CD4-positive, alpha-beta T cell treated with Interleukin-4 for 1 hour (primary cell): Measurements from ENCODE around the gene DUOX1.
A peak's percentile ranks its signal among the peaks of the same experiment; 100 is the strongest.
"Not testable (repeated sequence)": the region's sequence is repeated elsewhere in the genome, so short reads cannot be mapped to it uniquely, and the experiment has no call there.

Source experiments
- DNase-seq, 2 donors: peaks; one replicate each; pipeline ENCODE4 v3.0.0-alpha.2; 2020 to 2022

The DUOX1 gene

GRCh38 chr15:45121706-45122417 is 7.9 kb upstream of the DUOX1 start:
- no peak for DNase-seq

DNA sequence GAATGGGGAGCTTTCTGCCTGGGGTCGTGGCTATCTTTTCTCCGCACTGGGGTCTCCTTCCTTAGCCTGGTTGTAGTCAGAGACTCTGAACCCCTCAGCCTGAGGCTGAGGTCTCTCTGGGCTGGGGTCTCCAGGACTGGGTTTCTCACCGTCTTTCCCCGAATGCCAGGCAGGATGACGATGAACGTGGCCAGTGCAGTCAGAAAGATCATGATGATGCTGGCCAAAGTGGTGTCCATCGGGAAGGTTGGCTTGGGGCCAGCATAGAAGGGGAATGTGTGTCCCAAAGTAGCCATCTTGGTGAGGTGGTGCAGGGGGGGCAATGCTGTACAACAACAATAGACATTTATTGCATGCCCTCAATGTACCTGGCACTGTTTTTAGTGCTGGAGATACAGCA is 7.1 kb upstream of the DUOX1 start:
- DNase-seq, result no peak

DNA sequence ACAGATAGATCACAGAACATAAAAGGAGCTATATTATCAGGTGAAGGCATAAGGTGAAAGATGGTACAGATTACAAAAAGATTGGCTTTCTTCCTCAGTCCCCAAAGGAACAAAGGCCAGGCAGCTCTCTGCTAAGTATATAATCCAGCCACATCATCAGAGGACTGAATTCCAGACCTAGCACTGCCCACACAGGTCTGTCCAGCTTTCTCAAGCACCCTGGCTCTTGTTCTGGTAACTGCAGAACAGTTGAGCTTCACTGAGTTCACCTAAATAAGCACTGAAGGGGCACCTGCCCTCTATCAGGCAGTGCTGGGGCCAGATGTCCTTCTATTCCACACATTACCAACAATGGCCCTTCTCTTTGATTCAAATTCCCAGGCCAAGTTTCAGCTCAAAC is 6.4 kb upstream of the DUOX1 start:
- DNase-seq, result no peak

GRCh38 chr15:45126535-45127158 is 3.1 kb upstream of the DUOX1 start:
- peak; percentile 39 to 65 for DNase-seq

DNA sequence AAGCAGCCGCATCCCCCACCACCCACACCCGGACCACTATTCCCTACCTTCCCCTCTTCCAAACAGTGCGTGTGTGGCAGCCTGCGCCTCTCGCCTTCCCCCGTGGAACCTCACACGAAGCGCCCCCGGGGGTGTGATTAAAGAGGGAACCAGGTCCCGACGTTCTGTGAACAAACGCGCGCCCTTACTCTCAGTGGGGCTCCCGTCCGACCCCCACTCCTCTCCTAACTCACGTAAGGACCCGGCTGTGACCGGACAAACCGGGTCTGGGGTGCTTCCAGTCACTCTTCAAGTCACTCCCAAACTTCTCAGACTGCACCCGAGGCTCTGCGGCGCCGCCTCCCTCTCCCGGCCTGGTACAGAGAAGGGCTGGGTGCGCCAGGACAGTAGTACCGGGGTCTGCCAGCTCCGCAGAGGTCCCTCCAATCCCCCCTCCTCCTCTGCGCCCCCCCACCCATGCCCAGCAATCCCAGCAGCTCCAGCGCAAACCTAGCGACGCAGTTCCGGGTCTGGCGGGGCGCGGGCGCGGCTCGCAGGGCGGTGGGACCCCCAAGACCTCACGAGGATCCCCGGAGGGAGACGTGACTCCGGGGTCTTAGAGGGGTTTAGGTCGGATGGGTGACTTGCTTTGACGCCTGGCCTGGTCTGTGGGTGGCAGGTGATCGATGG is 689 bp upstream of the DUOX1 start:
- DNase-seq, result no peak

- no peak for DNase-seq
These were observed 652 bp downstream of the DUOX1 start for GRCh38 chr15:45130291-45131000.

DNA sequence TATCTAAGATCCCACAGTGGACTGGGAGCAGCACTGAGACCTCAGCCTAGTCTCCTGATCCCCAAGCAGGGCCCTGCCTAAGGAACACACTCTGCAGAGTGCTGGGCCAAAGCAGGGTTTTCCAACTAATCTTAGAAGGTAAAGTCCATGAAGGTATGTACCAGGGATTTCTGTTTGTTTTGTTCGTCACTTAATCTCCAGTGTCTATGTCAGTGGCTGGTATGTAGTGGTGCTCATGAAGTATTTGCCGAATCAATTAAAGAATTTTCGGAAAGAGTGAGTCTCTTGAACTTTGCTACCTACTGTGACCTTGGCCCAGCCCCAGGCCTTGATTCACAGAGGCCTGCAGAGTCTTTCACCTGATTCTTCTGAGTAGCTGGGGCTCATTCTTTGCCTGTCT is 1.7 kb downstream of the DUOX1 start:
- no peak for DNase-seq

GRCh38 chr15:45132844-45133560 is 3.2 kb downstream of the DUOX1 start:
- no peak for DNase-seq

GRCh38 chr15:45133561-45133920 is 3.7 kb downstream of the DUOX1 start:
- no peak for DNase-seq

DNA sequence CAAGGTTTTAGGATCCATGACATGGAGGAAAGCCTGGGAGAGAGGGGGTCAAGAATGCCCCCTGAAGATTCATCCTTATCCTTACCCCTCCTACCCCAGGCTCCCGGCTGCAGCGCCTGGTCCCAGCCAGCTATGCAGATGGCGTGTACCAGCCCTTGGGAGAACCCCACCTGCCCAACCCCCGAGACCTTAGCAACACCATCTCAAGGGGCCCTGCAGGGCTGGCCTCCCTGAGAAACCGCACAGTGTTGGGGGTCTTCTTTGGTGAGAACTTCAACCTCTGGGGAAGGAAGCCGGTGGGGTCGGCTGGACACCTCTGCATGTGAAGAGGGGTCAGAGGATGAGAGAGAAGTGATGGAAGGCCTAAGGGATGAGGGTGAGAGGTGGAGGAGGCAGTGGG is 4.3 kb downstream of the DUOX1 start:
- DNase-seq, result no peak

DNA sequence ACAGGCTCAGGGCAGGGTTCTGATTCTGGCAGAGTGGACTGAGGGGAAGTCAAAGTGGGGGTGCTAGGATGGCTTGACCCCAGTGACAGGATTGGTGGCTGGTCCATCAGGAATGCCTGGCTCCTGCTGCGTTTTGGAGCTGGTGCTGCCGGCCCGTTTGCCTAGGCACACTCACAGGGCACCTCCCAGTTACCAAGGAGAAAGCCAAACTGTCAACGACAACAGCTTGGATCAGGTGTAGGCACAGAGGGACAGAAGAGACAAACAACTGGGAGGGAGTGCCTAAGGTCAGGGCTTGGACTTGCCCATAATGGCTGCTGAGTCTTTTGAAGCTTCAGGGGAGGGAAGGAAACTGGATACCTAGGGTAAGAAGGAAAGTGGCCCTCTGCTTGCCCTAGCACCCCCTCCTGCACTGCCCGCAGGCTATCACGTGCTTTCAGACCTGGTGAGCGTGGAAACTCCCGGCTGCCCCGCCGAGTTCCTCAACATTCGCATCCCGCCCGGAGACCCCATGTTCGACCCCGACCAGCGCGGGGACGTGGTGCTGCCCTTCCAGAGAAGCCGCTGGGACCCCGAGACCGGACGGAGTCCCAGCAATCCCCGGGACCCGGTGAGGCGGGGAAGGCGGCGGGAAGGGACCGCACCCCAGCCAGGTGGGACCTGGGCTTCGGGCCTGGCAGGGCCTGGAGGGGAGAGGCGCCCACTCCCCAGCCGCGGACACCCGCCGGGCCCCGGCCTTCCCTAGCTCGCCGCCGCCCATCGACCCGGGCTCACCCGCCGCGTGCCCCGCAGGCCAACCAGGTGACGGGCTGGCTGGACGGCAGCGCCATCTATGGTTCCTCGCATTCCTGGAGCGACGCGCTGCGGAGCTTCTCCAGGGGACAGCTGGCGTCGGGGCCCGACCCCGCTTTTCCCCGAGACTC is 5.1 kb downstream of the DUOX1 start:
- no peak for DNase-seq

GRCh38 chr15:45135705-45136377 is 6.0 kb downstream of the DUOX1 start:
- DNase-seq, result not testable (repeated sequence)

DNA sequence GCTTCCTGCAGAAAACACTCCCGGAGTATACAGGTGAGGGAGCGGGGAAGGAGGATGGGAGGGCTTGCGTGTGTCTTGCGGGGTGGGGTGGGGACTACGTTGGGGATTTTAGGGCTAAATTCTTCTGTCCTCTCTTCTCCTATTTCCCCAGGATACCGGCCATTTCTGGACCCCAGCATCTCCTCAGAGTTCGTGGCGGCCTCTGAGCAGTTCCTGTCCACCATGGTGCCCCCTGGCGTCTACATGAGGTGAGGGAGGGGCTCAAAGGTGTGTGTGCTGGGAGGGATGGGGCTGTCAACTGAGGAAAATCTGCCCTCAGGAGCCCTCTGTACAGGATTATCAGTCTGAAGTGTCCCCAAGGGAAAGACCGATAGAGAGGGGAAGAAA is 6.6 kb downstream of the DUOX1 start:
- DNase-seq, result no peak

DNA sequence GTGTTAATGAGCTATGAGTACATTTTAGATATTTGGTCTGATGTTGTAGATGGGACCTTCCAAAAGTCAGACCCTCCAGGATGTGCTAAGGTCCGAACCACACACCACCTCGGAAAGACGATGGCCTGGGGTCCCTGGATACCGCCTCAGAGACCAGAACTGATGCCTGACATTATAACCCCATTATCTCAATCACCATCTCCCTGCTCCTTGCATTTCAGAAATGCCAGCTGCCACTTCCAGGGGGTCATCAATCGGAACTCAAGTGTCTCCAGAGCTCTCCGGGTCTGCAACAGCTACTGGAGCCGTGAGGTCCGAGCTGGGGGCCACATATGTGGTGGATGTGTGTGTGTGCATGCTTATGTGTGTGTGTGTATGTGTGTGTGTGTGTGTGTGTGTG is 7.9 kb downstream of the DUOX1 start:
- no peak for DNase-seq

DNA sequence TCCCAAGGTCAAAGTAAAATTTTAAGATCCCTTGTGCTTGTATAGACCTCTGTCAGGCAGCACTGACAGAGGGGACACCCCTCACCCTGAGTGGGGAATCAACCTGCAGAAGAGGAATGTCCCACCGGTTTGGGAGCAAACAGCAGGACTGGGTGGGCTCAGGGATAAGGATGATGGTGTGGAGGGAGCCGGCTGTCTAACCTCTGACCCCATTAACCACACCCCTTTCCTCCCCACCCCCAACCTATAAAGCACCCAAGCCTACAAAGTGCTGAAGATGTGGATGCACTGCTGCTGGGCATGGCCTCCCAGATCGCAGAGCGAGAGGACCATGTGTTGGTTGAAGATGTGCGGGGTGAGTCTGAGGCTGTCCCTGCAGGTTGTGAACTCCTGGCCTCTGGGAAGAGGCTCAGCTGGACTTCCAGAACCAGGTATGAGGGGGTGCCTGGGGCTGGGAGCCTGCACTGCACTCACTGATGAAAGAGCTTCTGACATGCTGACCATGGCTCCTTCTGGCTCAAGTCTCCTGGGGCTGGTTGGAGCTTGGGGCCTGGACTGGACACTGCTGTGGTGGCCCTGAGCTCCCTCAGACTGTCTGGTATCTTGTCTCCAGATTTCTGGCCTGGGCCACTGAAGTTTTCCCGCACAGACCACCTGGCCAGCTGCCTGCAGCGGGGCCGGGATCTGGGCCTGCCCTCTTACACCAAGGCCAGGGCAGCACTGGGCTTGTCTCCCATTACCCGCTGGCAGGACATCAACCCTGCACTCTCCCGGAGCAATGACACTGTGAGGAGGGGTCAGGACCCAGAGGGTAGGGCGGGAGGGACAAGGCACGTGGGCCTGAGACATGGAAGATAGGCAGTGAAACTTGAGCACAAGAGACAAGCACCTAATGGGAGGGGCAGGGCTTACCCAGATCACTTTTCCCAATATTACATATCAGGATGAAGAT is 9.3 kb downstream of the DUOX1 start:
- DNase-seq, result no peak

DNA sequence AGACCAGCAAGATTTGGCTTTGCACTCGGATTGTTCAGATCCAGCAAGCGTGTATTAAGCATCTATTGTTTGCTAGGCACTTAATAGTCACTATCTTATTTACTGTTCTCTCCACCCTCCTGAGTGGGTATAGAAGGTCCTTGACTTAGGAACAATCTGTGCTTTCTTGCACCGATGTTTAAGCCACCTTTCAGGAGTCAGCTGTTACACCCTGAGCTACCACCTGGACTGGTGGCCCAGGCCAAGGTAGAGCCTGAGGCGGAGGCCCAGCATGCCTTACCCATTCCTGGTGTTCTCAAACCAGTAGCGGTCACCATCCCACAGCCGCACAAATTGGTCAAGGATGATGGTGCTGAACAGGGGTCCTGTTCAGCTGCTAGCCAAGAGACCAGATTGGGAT is 10.0 kb downstream of the DUOX1 start:
- no peak for DNase-seq

GRCh38 chr15:45140557-45141250 is 10.9 kb downstream of the DUOX1 start:
- DNase-seq, result no peak

GRCh38 chr15:45141386-45141785 is 11.6 kb downstream of the DUOX1 start:
- no peak for DNase-seq

DNA sequence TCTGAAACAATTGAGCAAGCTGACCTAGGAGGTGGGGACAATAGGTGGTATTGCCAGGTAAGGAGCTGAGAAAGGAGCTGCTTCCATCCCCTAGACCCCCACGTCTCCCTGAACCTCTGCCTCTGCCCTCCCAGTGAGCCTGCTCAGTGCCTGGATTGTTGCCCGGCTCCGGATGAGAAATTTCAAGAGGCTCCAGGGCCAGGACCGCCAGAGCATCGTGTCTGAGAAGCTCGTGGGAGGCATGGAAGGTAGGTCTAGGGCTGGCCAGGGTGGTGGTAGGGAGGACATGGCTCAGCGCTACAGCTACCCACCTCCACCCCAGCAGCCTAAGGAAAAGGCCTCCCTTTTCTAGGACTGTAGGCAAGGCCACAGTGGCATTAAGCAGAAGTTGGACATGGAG is 13.3 kb downstream of the DUOX1 start:
- DNase-seq, result no peak

DNA sequence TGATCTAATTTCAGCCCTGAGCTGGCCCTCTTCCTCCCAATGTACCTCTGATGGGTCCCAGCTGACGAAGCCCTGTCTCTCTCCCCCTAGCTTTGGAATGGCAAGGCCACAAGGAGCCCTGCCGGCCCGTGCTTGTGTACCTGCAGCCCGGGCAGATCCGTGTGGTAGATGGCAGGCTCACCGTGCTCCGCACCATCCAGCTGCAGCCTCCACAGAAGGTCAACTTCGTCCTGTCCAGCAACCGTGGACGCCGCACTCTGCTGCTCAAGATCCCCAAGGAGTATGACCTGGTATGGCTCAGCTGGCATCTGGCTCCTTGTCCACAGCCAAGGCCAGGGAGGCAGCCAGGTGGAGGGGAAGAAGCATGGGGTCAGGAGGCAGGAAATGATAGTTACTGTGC is 14.2 kb downstream of the DUOX1 start:
- no peak for DNase-seq
